Measurements from ENCODE around the gene ZNF540.

The ZNF540 gene

GRCh38 chr19:37583340-37583739, 11.3 kb upstream of the ZNF540 start:
- Histone ChIP-seq H3K27ac (no peak overlapping the region), H3K4me3 (no peak overlapping the region)
- DNase-seq (ENCODE audit: low spot score), result no peak
- TF ChIP-seq CTCF (IDR thresholded peaks at IDR 0.05), result no peak

DNA sequence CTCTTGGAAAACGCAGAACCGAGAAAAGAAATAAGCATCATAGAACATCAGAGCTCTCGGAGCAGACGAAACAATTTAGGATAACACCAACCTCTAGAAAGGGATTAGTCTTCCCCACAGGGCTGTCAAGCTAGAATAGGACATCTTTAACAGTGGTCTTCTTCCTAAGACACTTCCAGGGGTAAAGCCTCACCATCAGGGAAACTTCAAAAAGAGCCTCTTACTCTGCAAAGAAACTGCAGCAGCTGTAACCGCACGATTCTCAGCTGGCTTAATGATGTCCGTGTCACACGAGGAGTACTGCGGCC, 726 bp upstream of the ZNF540 start:
- DNase-seq (ENCODE audit: low spot score), result no peak

GRCh38 chr19:37594982-37595382, 306 bp downstream of the ZNF540 start:
- peak overlapping the region; percentile 75 for H3K4me3 ChIP-seq
- H3K27ac ChIP-seq, result peak overlapping the region; percentile 85 to 87
- no peak for TF ChIP-seq CTCF (IDR thresholded peaks at IDR 0.05)
- peak; percentile 81 for DNase-seq (ENCODE audit: low spot score)

More for the DNA sequence above, 726 bp upstream of the ZNF540 start:
- Histone ChIP-seq H3K27ac (peak overlapping the region; percentile 85 to 87), H3K4me3 (peak overlapping the region; percentile 75)
- no peak for TF ChIP-seq CTCF (IDR thresholded peaks at IDR 0.05)

DNA sequence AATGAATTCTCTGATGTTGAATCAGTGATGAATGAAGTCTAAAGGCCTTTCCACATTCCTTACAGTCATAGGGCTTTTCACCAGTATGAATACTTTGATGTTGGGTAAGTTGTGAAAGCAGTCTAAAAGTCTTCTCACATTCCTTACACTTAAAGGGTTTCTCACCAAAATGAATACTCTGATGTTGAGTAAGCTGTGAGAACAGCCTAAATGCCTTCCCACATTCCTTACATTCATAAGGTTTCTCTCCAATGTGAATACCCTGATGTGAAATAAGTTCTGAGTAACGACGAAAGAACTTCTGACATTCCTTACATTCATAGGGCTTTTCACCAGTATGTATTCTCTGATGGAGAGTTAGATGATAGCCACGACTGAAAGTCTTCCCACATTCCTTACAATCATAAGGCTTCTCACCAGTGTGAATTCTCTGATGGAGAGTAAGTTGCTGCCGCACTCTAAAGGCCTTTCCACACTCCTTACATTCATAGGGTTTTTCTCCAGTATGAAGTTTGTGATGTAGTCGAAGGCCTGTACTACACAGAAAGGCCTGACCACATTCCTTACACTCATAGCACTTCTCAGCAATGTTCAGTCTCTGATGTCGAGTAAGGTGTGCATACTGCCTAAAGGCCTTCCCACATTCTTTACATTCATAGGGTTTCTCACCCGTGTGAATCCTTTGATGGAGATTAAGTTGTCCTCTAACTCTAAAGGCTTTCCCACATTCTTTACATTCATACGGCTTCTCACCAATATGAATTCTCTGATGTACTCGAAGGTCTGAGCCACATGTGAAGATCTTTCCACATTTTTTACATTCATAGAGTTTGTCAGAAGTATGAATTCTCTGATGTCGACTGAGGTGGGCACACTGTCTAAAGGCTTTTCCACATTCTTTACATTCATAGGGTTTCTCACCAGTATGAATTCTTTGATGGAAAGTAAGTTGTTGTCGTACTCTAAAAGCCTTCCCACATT, 40.7 kb downstream of the ZNF540 start:
- H3K27ac ChIP-seq, result no peak overlapping the region
- H3K4me3 ChIP-seq, result peak overlapping the region; percentile 19
- no peak for TF ChIP-seq CTCF (IDR thresholded peaks at IDR 0.05)
- DNase-seq (ENCODE audit: low spot score), result no peak

DNA sequence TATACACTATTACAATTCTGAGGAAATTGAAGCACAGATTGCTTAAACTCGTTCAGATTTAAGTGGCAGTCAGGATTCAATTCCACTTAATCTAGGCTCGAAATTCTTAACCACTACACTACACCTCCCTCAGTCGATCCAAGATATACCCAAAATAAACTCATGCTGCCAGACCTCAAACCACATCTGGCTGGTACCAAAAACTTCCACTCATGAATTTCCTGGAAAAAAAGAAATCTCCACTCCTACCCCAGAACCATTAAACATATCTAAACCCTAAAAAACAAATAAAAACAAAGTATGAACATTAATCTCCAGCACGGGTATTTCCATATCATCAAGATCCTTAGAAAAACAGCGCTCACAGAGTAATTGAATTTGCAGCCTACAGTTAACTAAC, 59.4 kb downstream of the ZNF540 start:
- Histone ChIP-seq H3K27ac (peak overlapping the region; percentile 76 to 93), H3K4me3 (peak overlapping the region; percentile 72)
- TF ChIP-seq CTCF (IDR thresholded peaks at IDR 0.05), result no peak
- DNase-seq (ENCODE audit: low spot score), result no peak

DNA sequence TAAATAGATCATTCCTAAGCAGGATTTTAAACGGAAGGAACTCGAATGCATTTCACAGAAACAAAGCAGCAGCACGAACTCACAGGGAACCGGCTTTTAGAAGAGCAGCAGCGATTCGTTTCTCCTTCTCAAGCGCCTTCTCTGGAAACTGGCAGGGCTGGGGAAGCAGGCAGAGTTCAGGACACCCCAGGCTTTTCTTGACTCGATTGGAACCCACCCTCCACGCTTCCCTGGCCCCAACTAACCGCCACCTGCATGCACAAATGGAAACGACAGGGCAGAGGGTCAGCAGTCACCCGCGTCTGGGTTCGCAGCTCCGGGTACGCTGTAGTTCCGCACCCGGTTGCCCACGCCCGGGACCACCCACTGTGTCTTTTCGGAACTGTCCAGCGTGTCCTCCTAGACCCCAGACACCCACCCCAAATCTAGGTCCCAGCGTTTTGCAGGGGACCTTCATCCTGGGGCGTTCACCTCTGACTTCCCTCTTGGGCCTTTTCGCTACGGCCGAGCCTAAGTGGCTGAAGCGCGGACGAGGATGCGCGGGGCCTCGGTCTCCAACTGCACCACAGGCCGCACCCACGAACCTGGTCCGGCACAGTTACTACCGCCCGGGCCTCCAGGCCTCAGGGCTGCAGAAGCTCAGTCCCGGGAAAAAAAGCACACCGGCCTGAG, 60.1 kb downstream of the ZNF540 start:
- Histone ChIP-seq H3K4me3 (peak overlapping the region; percentile 72), H3K27ac (peak overlapping the region; percentile 76 to 93)
- peak; percentile 68 for DNase-seq (ENCODE audit: low spot score)
- TF ChIP-seq CTCF (IDR thresholded peaks at IDR 0.05), result no peak

Measured in coronary artery (tissue), 2 donors.